Hematopoietic multipotent progenitor cell treated with erythropoietin and hydrocortisone succinate and interleukin-3 and kit ligand, for 15 days (in vitro differentiated cells): ENCODE results near the gene HOXD11.

Experiments
- DNase-seq: peaks from one replicate; pipeline ENCODE4 v3.0.0-alpha.2; 2015; ENCODE audit warnings: low spot score

HOXD11 gene

GRCh38 chr2:176121190-176122051 is 14.3 kb downstream of the HOXD11 start:
- DNase-seq: no peak

- DNase-seq: no peak
Observed at GRCh38 chr2:176122052-176122682, 15.1 kb downstream of the HOXD11 start.

DNA sequence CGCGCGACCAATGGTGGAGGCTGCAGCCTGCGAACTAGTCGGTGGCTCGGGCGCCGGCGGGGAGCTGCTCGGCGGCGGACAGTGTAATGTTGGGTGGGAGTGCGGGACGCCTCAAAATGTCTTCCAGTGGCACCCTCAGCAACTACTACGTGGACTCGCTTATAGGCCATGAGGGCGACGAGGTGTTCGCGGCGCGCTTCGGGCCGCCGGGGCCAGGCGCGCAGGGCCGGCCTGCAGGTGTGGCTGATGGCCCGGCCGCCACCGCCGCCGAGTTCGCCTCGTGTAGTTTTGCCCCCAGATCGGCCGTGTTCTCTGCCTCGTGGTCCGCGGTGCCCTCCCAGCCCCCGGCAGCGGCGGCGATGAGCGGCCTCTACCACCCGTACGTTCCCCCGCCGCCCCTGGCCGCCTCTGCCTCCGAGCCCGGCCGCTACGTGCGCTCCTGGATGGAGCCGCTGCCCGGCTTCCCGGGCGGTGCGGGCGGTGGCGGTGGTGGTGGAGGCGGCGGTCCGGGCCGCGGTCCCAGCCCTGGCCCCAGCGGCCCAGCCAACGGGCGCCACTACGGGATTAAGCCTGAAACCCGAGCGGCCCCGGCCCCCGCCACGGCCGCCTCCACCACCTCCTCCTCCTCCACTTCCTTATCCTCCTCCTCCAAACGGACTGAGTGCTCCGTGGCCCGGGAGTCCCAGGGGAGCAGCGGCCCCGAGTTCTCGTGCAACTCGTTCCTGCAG is 15.8 kb downstream of the HOXD11 start, which contains the start of gene HOXD9:
TSS of gene HOXD9 (plus strand) at position 37 of the 728 bp plus-strand sequence. CDS start at position 87, 50 bp downstream.
- DNase-seq: no peak

GRCh38 chr2:176123411-176124109 is 16.5 kb downstream of the HOXD11 start:
- DNase-seq: no peak

DNA sequence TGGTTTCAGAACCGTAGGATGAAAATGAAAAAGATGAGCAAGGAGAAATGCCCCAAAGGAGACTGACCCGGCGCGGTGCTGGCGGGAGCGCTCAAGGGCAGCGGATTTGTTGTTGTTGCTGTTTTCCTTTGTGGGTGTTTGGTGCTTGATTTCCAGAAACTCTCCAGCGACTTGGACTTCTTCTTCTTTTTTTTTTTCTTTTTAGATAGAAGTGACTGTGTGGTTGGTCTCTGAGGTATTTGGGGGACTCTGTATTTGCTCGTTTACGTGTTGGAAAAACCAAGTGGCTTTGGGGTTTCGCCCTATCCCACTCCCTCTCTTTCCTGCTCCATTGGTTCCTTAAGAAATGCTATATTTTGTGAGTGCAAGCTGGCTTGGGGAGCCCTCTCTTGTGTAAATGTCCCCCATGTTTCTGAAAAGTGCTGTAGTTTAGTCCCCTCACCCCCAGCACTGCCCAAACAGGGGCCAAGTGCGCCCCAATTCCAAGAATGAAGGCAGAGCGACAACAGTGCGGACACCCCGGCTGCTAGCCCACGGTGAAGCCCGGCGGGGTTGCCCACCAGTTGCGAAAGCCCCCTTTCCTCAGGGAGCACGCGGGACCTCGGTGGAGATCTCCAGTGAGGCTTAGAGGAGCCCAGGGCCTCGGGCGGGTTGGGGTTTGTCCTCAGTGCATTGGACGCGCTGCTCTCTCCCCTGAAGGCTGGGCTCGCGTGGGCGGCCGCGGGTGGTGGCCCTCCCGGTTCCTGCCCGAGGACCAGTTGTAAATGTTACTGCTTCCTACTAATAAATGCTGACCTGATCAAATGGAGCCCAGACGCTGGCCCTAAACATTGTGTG is 17.2 kb downstream of the HOXD11 start:
- no peak for DNase-seq

DNA sequence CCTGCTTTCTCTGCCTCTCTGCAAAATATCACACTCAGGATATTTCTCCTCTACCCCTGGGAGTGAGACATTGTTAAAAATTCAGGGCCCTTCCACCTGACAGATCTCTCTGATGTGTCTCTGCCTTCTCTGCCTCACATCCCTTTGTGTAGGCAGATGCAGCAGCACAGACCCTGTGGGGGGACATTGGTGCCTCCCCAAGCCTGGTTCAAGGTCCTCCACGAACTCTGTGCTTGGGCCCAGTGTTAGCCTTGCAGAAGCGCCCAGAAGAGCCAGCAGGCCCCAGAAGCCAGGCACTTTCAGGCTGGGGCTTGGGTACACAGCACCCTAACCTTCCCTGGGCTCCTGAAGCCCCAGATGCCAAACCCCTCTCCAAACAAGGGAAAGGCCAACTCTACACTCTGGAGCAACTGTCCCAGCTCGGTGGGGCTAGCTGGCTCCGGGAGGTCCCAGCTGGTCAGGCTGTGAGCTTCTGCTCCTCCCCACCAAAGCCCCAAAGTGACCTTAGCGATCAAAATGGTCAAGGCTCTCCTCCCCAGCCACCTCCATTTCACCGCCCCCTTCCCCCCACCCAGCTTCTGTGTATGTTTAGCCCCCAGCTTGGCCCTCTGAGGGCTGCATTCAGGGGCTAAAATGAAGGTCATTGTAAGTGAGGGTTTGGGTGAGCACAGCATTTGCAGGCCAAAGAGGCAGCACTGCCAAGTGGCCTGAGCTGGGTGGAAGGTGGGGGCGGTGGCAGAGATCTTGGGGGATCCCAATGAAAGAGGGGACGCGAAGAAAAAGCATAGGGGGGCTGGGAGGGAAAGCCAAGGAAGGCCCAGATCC is 18.1 kb downstream of the HOXD11 start:
- no peak for DNase-seq

DNA sequence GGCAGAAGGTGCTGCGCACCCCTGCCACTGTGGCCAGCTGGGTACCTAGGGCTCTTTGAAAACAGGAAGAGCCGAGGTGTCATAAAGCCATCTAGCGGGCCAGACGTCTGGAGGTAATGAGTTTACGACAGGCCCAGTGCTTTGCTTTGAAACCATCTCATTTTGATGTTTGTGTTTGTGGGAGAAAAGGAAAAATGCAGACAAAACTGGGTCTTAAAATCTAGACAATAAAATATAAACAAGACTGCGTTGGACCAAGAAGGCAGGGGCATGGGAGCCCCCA is 18.6 kb downstream of the HOXD11 start:
- DNase-seq: no peak

GRCh38 chr2:176126929-176127773 is 20.1 kb downstream of the HOXD11 start:
- DNase-seq: peak; percentile 60

- DNase-seq: no peak
Observed at GRCh38 chr2:176127774-176128072, 20.6 kb downstream of the HOXD11 start.

DNA sequence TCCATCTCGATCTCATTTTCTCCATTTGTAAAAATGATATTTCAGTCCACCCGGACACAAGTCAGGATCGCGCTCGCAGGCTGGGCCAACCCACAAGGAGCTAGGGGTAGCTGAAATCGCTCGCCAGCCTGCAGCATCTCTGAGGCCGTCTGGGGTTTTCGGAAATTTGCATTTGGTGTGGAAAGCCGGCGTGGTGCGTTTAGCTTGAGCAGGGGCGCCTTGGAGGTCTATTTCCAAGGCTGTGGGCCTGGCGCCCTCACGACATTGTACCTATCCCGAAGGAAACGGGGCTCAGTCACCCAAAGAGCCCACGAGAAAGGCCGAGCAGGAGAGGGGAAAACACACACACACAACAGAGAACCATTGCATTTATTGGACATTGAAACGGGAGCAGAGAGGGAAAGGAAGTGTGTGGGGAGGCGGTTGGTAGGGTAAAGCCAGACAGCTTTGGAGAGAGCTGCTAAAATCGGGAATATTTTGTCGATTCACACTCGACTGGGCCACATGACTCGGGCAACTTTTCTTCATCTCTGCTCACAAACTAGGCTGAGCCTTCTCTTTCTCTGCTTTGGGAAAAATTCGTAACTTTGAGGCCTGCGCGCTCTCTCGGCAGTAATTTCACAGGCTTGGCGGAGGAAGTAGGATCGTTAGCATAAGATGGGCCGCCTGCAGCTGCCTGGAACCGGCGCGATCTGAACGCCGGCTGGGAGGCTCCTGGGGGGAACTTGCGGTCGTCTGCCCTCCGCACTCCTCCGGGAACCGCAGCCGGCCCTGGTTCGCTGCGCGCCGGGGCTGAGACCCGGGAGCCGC is 21.3 kb downstream of the HOXD11 start:
- DNase-seq: no peak

GRCh38 chr2:176128982-176129796 is 22.1 kb downstream of the HOXD11 start, which contains the start of gene HOXD8:
HOXD8 (plus strand) TSS chr2:176129705; CDS start chr2:176130367, 662 bp downstream.
- no peak for DNase-seq

DNA sequence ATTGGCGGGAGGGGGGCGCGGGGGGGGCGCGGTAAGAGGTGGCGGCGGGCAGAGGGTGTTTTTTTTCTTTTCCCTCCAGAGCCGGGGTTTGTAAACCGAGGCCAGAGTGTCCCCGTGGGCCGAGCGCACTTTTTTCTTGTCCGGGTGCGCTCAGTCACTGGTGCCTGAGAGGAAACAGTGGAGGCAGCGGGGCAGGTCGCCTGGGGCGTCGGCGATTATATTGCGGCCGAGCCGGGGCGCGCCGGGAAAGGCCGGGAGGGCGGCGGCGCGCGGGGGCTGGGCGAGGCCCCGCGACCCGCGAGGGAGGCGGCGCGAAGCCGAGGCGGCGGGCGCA is 22.7 kb downstream of the HOXD11 start:
- no peak for DNase-seq

GRCh38 chr2:176130147-176130956 is 23.3 kb downstream of the HOXD11 start:
- no peak for DNase-seq

DNA sequence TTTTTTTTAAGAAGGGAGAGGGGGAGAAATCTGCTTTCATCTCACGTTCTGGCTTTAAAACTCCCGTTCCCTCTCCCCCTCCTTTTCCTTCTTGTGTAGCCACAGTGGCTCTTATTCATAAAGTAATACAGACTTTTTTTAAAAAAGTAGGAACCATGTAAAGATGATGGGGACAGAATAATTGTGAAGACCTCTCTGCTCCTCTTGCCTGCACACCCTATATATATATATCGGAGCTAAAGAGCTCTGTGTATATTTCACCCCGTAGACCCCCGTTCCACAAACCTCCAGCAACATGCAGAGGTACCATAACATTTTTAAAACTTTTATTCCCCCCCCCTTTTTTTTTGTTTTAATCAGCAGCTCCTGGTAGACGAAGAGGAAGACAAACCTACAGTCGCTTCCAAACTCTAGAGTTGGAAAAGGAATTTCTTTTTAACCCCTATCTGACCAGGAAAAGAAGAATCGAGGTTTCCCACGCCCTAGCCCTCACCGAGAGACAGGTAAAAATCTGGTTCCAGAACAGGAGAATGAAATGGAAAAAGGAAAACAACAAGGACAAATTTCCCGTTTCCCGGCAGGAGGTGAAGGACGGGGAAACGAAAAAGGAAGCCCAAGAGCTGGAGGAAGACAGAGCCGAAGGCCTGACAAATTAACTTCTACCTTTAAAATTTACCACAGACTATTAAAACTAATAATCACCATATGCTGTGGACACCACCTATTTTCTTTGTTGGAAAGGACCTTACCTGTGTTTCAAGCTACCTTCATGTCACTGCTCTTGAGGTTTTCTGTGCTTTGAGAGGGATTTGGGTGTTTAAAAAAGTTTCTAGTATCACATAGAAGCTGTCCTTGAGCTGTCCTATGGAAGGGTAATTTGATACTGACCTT is 24.1 kb downstream of the HOXD11 start:
- no peak for DNase-seq

GRCh38 chr2:176131848-176132158 is 24.7 kb downstream of the HOXD11 start:
- no peak for DNase-seq
